HCT116 (cell line): Measurements from ENCODE around the gene CABS1. TPM values are rescaled to one million over a fixed set of nuclear protein-coding genes. Genes with fewer than 3 reads are reported as not detected.

Experiments used
- ATAC-seq: fragments of 200-7000 bp; cut with Tn5 transposase; 2 replicates; pipeline ENCODE4 v1.9.1; 2020; ENCODE audit warnings: mild to moderate bottlenecking, moderate library complexity
- BruUV-seq: library from RNA; stranded (reverse); fragments of 400-500 nt; replicated peaks from 2 replicates; lab custom pipeline; 2021; lab: Mats Ljungman, UMichigan
- CTCF ChIA-PET: fragments of 300-600 bp; sonication (Branson Sonifier 250); formaldehyde crosslinking; loops from one replicate; lab custom pipeline; 2021; ENCODE audit warnings: antibody characterized with exemption; lab: Charles Lee
- POLR2A ChIA-PET: fragments of 300-600, 350-600 bp; sonication (Branson Sonifier 250); formaldehyde crosslinking; loops from one replicate; lab custom pipeline; 2021; ENCODE audit warnings: antibody characterized with exemption; lab: Charles Lee
- RAD21 ChIA-PET, 2 experiments: fragments of 300-600 bp; sonication (Branson Sonifier 250); formaldehyde crosslinking; loops; one replicate each; lab custom pipeline; 2023; ENCODE audit warnings: low total read pairs in 2 of 2; ENCODE audit not compliant: uncharacterized antibody in 2 of 2, unreplicated experiment in 2 of 2, low non-redundant PET in 1 of 2; lab: Charles Lee
- DNase-seq: peaks from one replicate; pipeline ENCODE4 v3.0.0-alpha.2; 2010; ENCODE audit warnings: low read depth, low spot score
- H2AFZ ChIP-seq: fragments of 200-600 bp; shearing (Covaris generic), sonication (generic); 2 replicates; pipeline ENCODE4 v1.6.1; 2017; ENCODE audit warnings: low read depth, mixed run types, mixed read lengths, antibody characterized with exemption, low read length; ENCODE audit not compliant: poor library complexity, severe bottlenecking
- H3K27ac ChIP-seq: 2 replicates; pipeline ENCODE4 v1.5.1; 2012; ENCODE audit warnings: low read depth, low read length
- H3K27me3 ChIP-seq: fragments of 200-600 bp; sonication (generic); 2 replicates; pipeline ENCODE4 v1.6.1; 2016; ENCODE audit warnings: mixed run types, low read length, mixed read lengths; ENCODE audit not compliant: insufficient read depth
- H3K36me3 ChIP-seq, 2 experiments: fragments of 200-500 bp in 1 of 2; fragments of 200-600 bp in 1 of 2; sonication (Bioruptor generic) in 1 of 2; sonication (generic) in 1 of 2; 2 replicates each; pipeline versions ENCODE4 v1.5.1 to v1.6.1; 2014 to 2016; ENCODE audit warnings: low read length in 2 of 2, inconsistent platforms in 1 of 2, mixed read lengths in 1 of 2, mixed run types in 1 of 2; ENCODE audit not compliant: insufficient read depth in 2 of 2, control insufficient read depth in 1 of 2
- H3K4me1 ChIP-seq, 2 experiments: fragments of 200-600 bp in 1 of 2; sonication (generic) in 1 of 2; 2 replicates each; pipeline versions ENCODE4 v1.5.1 to v1.6.1; 2012 to 2017; ENCODE audit warnings: low read length in 2 of 2, inconsistent platforms in 1 of 2, mild to moderate bottlenecking in 1 of 2, mixed read lengths in 1 of 2, mixed run types in 1 of 2, moderate library complexity in 1 of 2; ENCODE audit not compliant: insufficient read depth in 2 of 2, control insufficient read depth in 1 of 2
- H3K4me2 ChIP-seq: fragments of 200-600 bp; sonication (generic); 2 replicates; pipeline ENCODE4 v1.6.1; 2017; ENCODE audit warnings: mixed run types, low read length, mixed read lengths
- H3K4me3 ChIP-seq, 2 experiments: fragments of 200-600 bp in 1 of 2; sonication (generic) in 1 of 2; replicated peaks in 1 of 2; 2 replicates each; pipeline ENCODE4 v1.5.1; 2011 to 2016; ENCODE audit warnings: low read length in 2 of 2, control low read depth in 1 of 2, low read depth in 1 of 2, mild to moderate bottlenecking in 1 of 2, mixed read lengths in 1 of 2, mixed run types in 1 of 2
- H3K79me2 ChIP-seq: fragments of 200-600 bp; sonication (generic); 2 replicates; pipeline ENCODE4 v1.6.1; 2017; ENCODE audit warnings: mild to moderate bottlenecking, mixed run types, low read length, moderate library complexity, mixed read lengths; ENCODE audit not compliant: insufficient read depth
- H3K9ac ChIP-seq: fragments of 200-600 bp; sonication (generic); 2 replicates; pipeline ENCODE4 v1.6.1; 2016; ENCODE audit warnings: low read length, mixed read lengths
- H3K9me2 ChIP-seq: fragments of 200-600 bp; sonication (generic), shearing (Covaris generic); 2 replicates; pipeline ENCODE4 v1.6.1; 2017; ENCODE audit warnings: mixed run types, mild to moderate bottlenecking, moderate library complexity; ENCODE audit not compliant: insufficient read depth
- H3K9me3 ChIP-seq, 2 experiments: fragments of 200-500 bp in 1 of 2; fragments of 200-600 bp in 1 of 2; sonication (Bioruptor generic) in 1 of 2; sonication (generic) in 1 of 2; 2 replicates each; pipeline ENCODE4 v1.6.1; 2014 to 2017; ENCODE audit warnings: low read length in 2 of 2, mixed read lengths in 2 of 2, inconsistent platforms in 1 of 2, low read depth in 1 of 2, mild to moderate bottlenecking in 1 of 2, mixed run types in 1 of 2, moderate library complexity in 1 of 2; ENCODE audit not compliant: control insufficient read depth in 1 of 2, insufficient read depth in 1 of 2
- H4K20me1 ChIP-seq: fragments of 200-600 bp; sonication (generic), shearing (Covaris generic); 2 replicates; pipeline ENCODE4 v1.6.1; 2017; ENCODE audit warnings: mixed run types, mild to moderate bottlenecking, moderate library complexity; ENCODE audit not compliant: insufficient read depth
- ATF3 ChIP-seq: IDR thresholded peaks from 2 replicates; pipeline ENCODE4 v1.6.1; 2012
- CBX3 ChIP-seq: IDR thresholded peaks from 2 replicates; pipeline ENCODE4 v1.6.1; 2012; ENCODE audit warnings: low read depth
- CTCF ChIP-seq, 3 experiments: fragments of 200-600 bp in 1 of 3; sonication (generic) in 1 of 3; IDR thresholded peaks in 2 of 3; conservative IDR thresholded peaks in 1 of 3; 2 replicates each; pipeline ENCODE4 v1.5.1; 2012 to 2017; ENCODE audit warnings: low read depth in 2 of 3, low read length in 2 of 3, antibody characterized with exemption in 1 of 3, borderline replicate concordance in 1 of 3, control low read depth in 1 of 3, mild to moderate bottlenecking in 1 of 3, mixed read lengths in 1 of 3, mixed run types in 1 of 3, moderate library complexity in 1 of 3; ENCODE audit not compliant: insufficient read depth in 1 of 3
- EGR1 ChIP-seq: IDR thresholded peaks from 2 replicates; pipeline ENCODE4 v1.6.1; 2012; ENCODE audit warnings: low read depth
- ELF1 ChIP-seq: IDR thresholded peaks from 2 replicates; pipeline ENCODE4 v1.6.1; 2012; ENCODE audit warnings: low read depth, borderline replicate concordance
- FOSL1 ChIP-seq: IDR thresholded peaks from 2 replicates; pipeline ENCODE4 v1.6.1; 2012; ENCODE audit warnings: low read depth
- JUND ChIP-seq: IDR thresholded peaks from 2 replicates; pipeline ENCODE4 v1.6.1; 2012
- MAX ChIP-seq: IDR thresholded peaks from 2 replicates; pipeline ENCODE4 v1.6.1; 2012
- POLR2A ChIP-seq: IDR thresholded peaks from 2 replicates; pipeline ENCODE4 v1.7.0; 2011; ENCODE audit warnings: borderline replicate concordance; ENCODE audit not compliant: insufficient read depth, insufficient read length; ENCODE audit errors: extremely low read depth
- POLR2AphosphoS5 ChIP-seq: IDR thresholded peaks from 2 replicates; pipeline ENCODE4 v1.6.1; 2011; ENCODE audit warnings: mild to moderate bottlenecking, low read depth, low read length, moderate library complexity
- REST ChIP-seq: IDR thresholded peaks from 2 replicates; pipeline ENCODE4 v1.6.1; 2012; ENCODE audit warnings: low read depth
- SIN3A ChIP-seq: IDR thresholded peaks from 2 replicates; pipeline ENCODE4 v1.6.1; 2012; ENCODE audit warnings: low read depth
- SP1 ChIP-seq: IDR thresholded peaks from 2 replicates; pipeline ENCODE4 v1.6.1; 2012; ENCODE audit warnings: low read depth
- ZFX ChIP-seq: fragments of 450-650 bp; IDR thresholded peaks from 2 replicates; pipeline ENCODE4 v1.6.1; 2017
- ZNF274 ChIP-seq: fragments of 200-500 bp; sonication (Bioruptor generic); IDR thresholded peaks from 2 replicates; pipeline ENCODE4 v1.6.1; 2014; ENCODE audit warnings: mild to moderate bottlenecking, low read depth, low read length, inconsistent platforms
- intact Hi-C: fragments of 100-400 bp; cut with micrococcal nuclease; formaldehyde crosslinking; loops from 2 replicates; pipeline ENCODE4 v1.10.0; 2022
- total RNA-seq: library from RNA; stranded (reverse); gene quantifications from one replicate; pipeline ENCODE4 v1.2.1, GENCODE V29; 2021; ENCODE audit not compliant: unreplicated experiment

CABS1 gene
- total RNA-seq, 1 experiment from 2014 or later: not detected

GRCh38 chr4:70364002-70364401 is 29.2 kb downstream of the CABS1 start:
- Histone ChIP-seq H3K27ac (no peak overlapping the region), H3K9me3 (no peaks in the 10 kb centered on the region), H3K36me3 (no peaks in the 10 kb centered on the region), H3K4me2 (no peak overlapping the region), H2AFZ (no peak overlapping the region), H3K4me1 (no peaks in the 10 kb centered on the region), H3K4me3 (no peak overlapping the region), H3K27me3 (no peaks in the 10 kb centered on the region), H3K79me2 (no peaks in the 10 kb centered on the region), H4K20me1 (no peaks in the 10 kb centered on the region), H3K9ac (no peak overlapping the region), H3K9me2 (no peaks in the 10 kb centered on the region)
- ATAC-seq (no peak), DNase-seq (no peak)
- TF ChIP-seq CBX3: no peak
- TF ChIP-seq REST: no peak
- TF ChIP-seq SP1: no peak
- no peak for TF ChIP-seq ZFX
- TF ChIP-seq MAX: no peak
- no peak for TF ChIP-seq EGR1
- no peak for TF ChIP-seq ZNF274
- no peak for TF ChIP-seq FOSL1
- TF ChIP-seq ATF3: no peak
- TF ChIP-seq SIN3A: no peak
- TF ChIP-seq POLR2A: no peak
- no peak for TF ChIP-seq JUND
- TF ChIP-seq POLR2AphosphoS5: no peak
- no peak for TF ChIP-seq ELF1
- TF ChIP-seq CTCF (IDR thresholded peaks at IDR 0.05 in 2 of 3, conservative IDR thresholded peaks at IDR 0.05 in 1 of 3; ENCODE audit: borderline replicate concordance in 1 of 3, insufficient read depth in 1 of 3, low read depth in 2 of 3, low read length in 2 of 3): no peak
- intact Hi-C loops: no loop called here
- CTCF ChIA-PET: no interaction called here
- POLR2A ChIA-PET: no interaction called here
- RAD21 ChIA-PET: no interaction called here
- no TSS peak for BruUV-seq
